ENCODE data around the gene YEATS4. TPM values are rescaled to one million over a fixed set of nuclear protein-coding genes. Genes with fewer than 3 reads are reported as not detected.

Gene YEATS4
- total and polyA plus RNA-seq, 9 of the 15 experiments (the other 6 are each of a cell fraction or from before 2014, with no cell fraction given): 25.9 to 92.2 (median 49.2) TPM

DNA sequence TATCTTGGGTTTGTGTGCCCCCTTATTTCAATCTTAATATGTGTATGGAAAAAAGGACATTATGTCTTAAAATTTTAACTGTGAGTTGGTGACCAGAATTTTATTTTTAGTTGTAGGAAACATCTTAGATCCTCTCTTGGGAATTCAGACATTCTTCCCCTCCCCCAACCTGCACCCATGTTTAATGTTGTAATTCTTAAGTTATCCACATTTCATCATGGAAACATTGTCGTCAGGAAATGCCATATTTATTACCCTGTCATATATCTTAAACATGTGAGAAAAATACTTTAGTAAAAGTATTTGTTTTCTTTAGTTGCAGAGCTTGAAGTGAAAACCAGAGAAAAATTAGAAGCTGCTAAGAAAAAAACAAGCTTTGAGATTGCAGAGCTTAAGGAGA, 30.3 kb downstream of the YEATS4 start:
- ChIA-PET POLR2A (interaction anchor here (1.1 to 1.3 kb wide), 2 partner anchors 12 to 95 kb away, joined by 3 read pairs; no protein-coding TSS in a partner anchor), CTCF (ENCODE audit: low intra/inter-chr PET ratio) (interaction anchor here (0.8 kb wide), 1 partner anchor 179 kb away, joined by 3 read pairs; no protein-coding TSS in a partner anchor)
- Histone ChIP-seq H3K9me3 (replicated peaks; ENCODE audit: control insufficient read depth, insufficient read depth, low read depth, low read length) (no peaks in the 10 kb centered on the region), H3K4me1 (replicated peaks in 1 of 2; ENCODE audit: control insufficient read depth in 2 of 2, insufficient read depth in 2 of 2, low read length in 2 of 2) (no peaks in the 10 kb centered on the region; a peak in 1 of 5 replicates), H3K36me3 (ENCODE audit: control insufficient read depth, insufficient read depth, low read length) (peaks cover 43% of the 10 kb centered on the region), H3K27ac (ENCODE audit: extremely low read depth, low read depth, low read length) (no peak overlapping the region), H3K27me3 (ENCODE audit: control insufficient read depth in 2 of 2, insufficient read depth in 2 of 2, low read length in 2 of 2) (no peaks in the 10 kb centered on the region), H2AFZ (ENCODE audit: low read depth, low read length) (no peak overlapping the region), H4K20me1 (replicated peaks; ENCODE audit: control insufficient read depth, insufficient read depth, low read length) (no peaks in the 10 kb centered on the region), H3K4me2 (ENCODE audit: insufficient read depth, low read length) (no peak overlapping the region), H3K9me1 (ENCODE audit: control insufficient read depth, insufficient read depth, low read length) (no peaks in the 10 kb centered on the region), H3K4me3 (no peak overlapping the region), H3K9ac (ENCODE audit: insufficient read depth in 1 of 2, low read depth in 2 of 2, low read length in 2 of 2) (no peak overlapping the region), H3K79me2 (ENCODE audit: control insufficient read depth, insufficient read depth, low read length) (no peaks in the 10 kb centered on the region)
- ATAC-seq (no peak), DNase-seq (ENCODE audit: extremely low read depth in 1 of 4, low spot score in 3 of 4) (no peak), FAIRE-seq (no peak)
- TF ChIP-seq SMAD3 (CRISPR knock-in tag; conservative IDR thresholded peaks at IDR 0.05) (no peak), CHD1 (IDR thresholded peaks at IDR 0.05; ENCODE audit: low read length) (no peak), PHF8 (IDR thresholded peaks at IDR 0.05; ENCODE audit: borderline replicate concordance, low read length) (no peak), MYBL2 (IDR thresholded peaks at IDR 0.05; ENCODE audit: low read depth) (no peak), MYBL2 (CRISPR knock-in tag; IDR thresholded peaks at IDR 0.05; ENCODE audit: borderline replicate concordance) (no peak), ZNF347 (CRISPR knock-in tag; IDR thresholded peaks at IDR 0.05; ENCODE audit: low read depth) (no peak), ZNF584 (CRISPR knock-in tag; IDR thresholded peaks at IDR 0.05; ENCODE audit: low read depth) (no peak), RAD21 (CRISPR knock-in tag; conservative IDR thresholded peaks at IDR 0.05 in 1 of 2, IDR thresholded peaks at IDR 0.05 in 1 of 2) (no peak), BRD9 (IDR thresholded peaks at IDR 0.05; ENCODE audit: low read depth, partially characterized antibody) (no peak), POLR2A (conservative IDR thresholded peaks at IDR 0.05) (no peak), HDAC1 (IDR thresholded peaks at IDR 0.05) (no peak), ILF3 (IDR thresholded peaks at IDR 0.05; ENCODE audit: borderline replicate concordance) (no peak), ZNF253 (CRISPR knock-in tag; conservative IDR thresholded peaks at IDR 0.05) (no peak)
- TF ChIP-seq, protein P1, sequence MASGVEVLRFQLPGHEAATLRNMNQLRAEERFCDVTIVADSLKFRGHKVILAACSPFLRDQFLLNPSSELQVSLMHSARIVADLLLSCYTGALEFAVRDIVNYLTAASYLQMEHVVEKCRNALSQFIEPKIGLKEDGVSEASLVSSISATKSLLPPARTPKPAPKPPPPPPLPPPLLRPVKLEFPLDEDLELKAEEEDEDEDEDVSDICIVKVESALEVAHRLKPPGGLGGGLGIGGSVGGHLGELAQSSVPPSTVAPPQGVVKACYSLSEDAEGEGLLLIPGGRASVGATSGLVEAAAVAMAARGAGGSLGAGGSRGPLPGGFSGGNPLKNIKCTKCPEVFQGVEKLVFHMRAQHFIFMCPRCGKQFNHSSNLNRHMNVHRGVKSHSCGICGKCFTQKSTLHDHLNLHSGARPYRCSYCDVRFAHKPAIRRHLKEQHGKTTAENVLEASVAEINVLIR (CRISPR knock-in tag; IDR thresholded peaks at IDR 0.05): no peak
- TF ChIP-seq, protein P2, sequence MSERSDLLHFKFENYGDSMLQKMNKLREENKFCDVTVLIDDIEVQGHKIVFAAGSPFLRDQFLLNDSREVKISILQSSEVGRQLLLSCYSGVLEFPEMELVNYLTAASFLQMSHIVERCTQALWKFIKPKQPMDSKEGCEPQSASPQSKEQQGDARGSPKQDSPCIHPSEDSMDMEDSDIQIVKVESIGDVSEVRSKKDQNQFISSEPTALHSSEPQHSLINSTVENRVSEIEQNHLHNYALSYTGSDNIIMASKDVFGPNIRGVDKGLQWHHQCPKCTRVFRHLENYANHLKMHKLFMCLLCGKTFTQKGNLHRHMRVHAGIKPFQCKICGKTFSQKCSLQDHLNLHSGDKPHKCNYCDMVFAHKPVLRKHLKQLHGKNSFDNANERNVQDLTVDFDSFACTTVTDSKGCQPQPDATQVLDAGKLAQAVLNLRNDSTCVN (CRISPR knock-in tag; IDR thresholded peaks at IDR 0.05): no peak
- WGBS (ENCODE audit: insufficient coverage, low coverage, missing lambda C conversion rate): 35% methylated on average over 1 of the region's 1 CpG
- no TSS peak for BruUV-seq (replicated peaks)
- intact Hi-C loops (cut with micrococcal nuclease) (no loop called here), in situ Hi-C loops (cut with MboI) (no loop called here)
